Activated CD8-positive, alpha-beta memory T cell treated with anti-CD3 and anti-CD28 coated beads, Interleukin-2, amount 50 U/mL, for 48 hours (primary cell): Measurements from ENCODE around the gene ST6GALNAC2.
"Not testable (repeated sequence)": the region's sequence is repeated elsewhere in the genome, so short reads cannot be mapped to it uniquely, and the experiment has no call there.

Experiments
- DNase-seq: peaks from one replicate; pipeline ENCODE4 v3.0.0-alpha.2; 2020

ST6GALNAC2 gene

DNA sequence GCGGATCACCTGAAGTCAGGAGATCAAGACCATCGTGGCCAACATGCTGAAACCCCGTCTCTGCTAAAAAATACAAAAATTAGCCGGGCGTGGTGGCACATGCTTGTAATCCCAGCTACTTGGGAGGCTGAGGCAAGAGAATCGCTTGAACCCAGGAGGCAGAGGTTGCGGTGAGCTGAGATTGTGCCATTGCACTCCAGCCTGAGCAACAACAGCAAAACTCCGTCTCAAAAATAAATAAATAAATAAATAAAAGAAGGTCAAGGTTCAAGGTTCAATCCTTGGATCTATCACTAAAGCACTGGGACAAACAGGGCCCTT is 60.2 kb downstream of the ST6GALNAC2 start:
- not testable (repeated sequence) for DNase-seq

DNA sequence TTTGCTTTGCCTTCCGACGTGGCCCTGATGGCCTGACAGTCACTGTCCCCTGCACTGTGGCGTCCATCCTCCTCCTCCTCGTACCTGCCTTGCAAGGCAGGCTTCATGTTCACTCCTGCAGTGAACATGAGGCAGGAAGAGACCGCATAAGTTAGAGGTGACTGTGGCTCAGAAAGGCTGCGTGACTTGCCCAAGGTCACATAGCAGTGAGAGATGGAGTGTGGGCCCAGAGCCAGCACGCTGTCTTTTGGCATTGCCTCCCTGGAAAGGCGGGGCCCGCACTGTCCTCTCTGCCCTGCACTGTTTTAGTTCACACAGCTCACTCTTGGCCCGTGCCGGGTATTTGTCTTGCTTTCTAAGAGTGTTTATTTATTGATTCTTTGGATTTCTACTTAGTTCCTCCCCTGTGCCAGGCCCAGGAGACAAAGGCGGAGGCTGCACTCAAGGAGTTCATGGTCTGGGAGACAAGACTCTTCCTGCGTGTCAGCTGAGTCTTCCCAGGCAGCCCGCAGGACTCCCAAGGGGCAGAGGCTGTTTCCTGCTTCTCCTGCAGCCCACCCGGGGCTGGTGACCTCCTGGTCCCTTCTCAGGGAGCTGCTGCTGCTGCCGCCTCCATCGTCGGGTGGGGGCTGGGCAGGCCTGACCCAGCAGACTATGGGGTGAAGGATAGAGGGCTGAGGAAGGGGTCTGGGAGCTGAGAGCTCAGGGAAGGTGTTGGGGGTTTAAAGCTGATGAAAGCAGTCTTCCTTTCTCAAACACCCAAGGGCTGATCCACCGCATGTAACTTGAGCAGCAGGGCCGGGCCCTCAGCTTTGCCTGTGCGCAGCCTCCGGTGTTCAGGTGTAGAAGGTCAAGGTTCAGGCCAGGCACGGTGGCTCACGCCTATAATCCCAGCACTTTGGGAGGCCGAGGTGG is 60.8 kb downstream of the ST6GALNAC2 start:
- DNase-seq = no peak

DNA sequence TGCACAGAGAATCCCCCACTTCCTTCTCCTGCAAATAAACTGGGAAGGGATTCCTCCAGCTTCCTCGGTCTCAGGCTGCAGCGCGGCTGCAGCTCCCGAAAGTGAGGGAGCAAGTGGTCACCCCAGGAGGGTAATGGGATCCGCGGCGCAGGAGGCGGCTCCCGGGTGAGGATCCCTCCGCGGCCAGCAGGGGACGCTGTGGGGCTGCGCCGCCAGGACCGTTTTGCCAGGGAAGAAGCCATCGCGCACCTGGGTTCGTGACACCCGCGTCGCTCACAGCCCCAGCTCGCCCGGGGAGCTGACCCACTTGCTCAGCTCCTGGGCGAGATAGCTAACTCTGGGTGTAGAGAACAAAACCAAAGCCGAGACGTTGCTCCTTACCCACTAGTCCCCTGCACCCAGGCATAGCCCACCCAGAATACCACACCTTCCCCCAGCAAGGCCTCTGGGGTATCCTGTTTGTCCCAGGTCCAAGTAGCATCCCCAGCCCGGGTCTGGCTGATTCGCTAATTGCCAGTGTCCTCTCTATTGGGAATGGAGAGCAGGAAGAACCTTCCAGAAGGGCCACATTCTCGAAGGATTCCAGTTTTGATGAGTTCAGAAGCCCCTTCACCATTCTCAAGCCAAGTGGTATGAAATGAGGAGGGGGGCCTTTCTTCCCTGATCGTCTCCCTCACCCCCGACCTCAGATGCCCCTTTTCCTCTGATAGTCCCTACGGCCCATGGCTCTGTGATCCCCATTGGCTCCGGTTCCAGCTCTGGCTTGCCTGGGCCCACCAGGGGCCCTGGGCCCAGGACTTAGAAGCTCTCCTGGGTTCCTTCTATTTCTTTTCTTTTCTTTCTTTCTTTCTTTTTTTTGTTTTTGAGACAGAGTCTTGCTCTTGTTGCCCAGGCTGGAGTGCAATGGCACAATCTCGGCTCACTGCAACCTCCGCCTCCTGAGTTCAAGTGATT is 62.3 kb downstream of the ST6GALNAC2 start:
- peak; percentile 97 for DNase-seq

DNA sequence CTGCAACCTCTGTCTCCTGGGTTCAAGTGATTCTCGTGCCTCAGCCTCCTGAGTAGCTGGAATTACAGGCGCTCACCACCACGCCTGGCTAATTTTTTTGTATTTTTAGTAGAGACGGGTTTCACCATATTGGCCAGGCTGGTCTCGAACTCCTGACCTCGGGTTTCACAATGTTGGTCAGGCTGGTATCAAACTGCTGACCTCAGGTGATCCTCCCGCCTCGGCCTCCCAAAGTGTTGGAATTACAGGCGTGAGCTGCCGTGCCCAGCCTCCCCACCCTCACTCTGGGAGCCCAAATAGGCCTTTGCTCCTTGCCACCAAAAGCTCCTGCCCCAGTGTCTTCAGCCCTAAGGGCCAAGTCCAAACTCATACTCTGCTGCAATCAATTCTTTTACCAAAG is 64.0 kb downstream of the ST6GALNAC2 start:
- DNase-seq = not testable (repeated sequence)

DNA sequence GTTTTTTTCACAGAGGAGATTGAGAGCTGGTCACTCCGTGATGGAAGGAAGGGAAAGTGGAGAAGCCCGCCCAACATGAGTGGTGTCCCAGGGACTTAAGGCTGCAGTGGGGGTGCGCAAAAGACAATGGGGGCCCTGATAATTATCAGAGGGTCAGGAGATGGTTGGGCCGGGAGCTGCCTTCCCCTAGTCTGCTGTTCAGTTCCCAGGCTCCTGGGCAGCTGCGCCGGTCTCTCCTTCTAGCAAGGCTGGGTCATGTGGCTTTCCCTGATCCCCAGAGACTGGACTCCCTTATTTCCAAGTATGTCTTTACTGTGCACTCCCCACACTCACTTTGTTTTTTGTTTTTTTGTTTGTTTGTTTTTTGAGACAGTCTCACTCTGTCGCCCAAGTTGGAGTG is 64.4 kb downstream of the ST6GALNAC2 start:
- DNase-seq = no peak

DNA sequence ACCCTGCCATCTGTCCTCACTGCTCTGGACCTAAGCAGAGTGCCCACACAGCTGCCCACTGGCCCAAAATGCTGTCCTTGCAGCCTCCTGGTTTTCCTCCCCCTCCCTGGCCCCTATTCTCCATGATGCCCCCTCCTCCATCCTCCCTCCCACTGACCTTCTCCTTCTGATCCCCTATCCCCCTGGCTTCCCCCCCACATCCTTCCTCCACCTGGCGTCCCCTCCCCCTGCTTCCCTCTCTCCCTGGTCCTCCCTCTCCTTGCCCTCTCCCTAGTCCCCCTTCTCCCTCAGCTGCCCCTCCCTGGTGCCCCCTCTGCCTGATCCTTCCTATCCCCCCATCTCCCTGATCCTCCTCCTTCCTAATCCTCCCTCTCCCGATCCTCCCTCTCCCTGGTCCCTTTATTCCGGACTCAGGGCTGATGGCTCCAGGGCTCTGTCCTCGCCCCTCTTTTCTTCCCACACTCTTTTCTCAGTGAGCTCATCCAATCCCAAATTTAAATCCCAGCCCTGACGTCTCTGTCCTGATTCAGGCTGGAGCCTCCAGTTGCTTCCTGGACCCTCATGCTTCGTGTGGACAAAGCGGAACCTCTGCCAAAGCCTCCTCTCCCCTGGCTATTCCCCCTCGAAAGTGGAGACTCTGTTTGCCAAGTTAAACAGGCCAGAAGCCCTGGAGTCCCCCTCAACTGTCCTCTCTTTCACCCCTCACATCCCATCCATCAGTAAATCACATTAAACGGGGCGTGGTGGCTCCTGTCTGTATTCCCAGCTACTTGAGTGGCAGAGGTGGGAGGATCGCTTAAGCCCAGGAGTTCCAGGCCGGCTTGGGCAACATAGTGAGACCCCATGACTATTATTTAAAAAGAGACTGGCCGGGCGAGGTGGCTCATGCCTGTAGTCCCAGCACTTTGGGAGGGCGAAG is 66.4 kb downstream of the ST6GALNAC2 start:
- DNase-seq = no peak

DNA sequence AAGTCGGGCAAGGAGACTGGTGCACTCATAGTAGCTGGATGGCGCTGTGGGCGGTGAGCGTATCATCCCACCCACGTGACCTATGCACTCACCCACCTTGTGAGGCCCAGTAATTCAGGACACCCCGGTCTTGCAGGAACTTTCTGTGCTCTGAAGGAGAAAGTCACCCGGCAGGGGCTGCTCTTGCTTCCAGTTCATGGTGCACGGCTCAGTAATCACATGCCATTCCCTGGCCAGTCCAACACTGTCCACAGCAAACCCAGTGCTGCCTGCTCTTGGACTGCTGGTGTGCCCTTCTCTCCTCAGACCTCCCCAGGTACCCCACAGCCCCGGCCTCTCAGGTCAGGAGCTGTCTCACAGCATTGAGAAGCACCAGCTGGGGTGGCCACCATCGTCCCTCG is 68.0 kb downstream of the ST6GALNAC2 start:
- DNase-seq = no peak
